H1 (cell line): ENCODE data around the gene TGFB1. TPM values are rescaled to one million over a fixed set of nuclear protein-coding genes. Genes with fewer than 3 reads are reported as not detected.

Experiments used
- CTCF ChIA-PET: fragments of 300-600 bp; sonication (Branson Sonifier 250); formaldehyde crosslinking; loops from one replicate; lab custom pipeline; 2021; ENCODE audit not compliant: partially characterized antibody; lab: Charles Lee
- POLR2A ChIA-PET: fragments of 300-600 bp; sonication (Branson Sonifier 250); formaldehyde crosslinking; loops from one replicate; lab custom pipeline; 2021; ENCODE audit warnings: inconsistent platforms; ENCODE audit not compliant: partially characterized antibody; lab: Charles Lee
- DNase-seq, 2 experiments: peaks; one replicate each; pipeline versions ENCODE4 v3.0.0 to v3.0.0-alpha.2; 2010 to 2022; ENCODE audit warnings: low spot score in 2 of 2, low read depth in 1 of 2, mixed read lengths in 1 of 2
- FAIRE-seq: peaks from 2 replicates; lab custom pipeline; 2011; peaks lifted over from hg19 to GRCh38; lab: Jason Lieb, UNC
- H2AFZ ChIP-seq: 2 replicates; pipeline ENCODE4 v1.8.1; 2012; ENCODE audit warnings: low read length, inconsistent platforms
- H2AK5ac ChIP-seq: 2 replicates; pipeline ENCODE4 v1.6.1; 2013; ENCODE audit warnings: low read depth, low read length
- H2BK120ac ChIP-seq: replicated peaks from 2 replicates; pipeline ENCODE3; 2013; ENCODE audit warnings: low read depth, low read length, inconsistent platforms
- H2BK12ac ChIP-seq: 2 replicates; pipeline ENCODE4 v1.6.1; 2013; ENCODE audit warnings: low read depth, low read length
- H2BK15ac ChIP-seq: 2 replicates; pipeline ENCODE4 v1.6.1; 2013; ENCODE audit warnings: low read length
- H2BK20ac ChIP-seq: 2 replicates; pipeline ENCODE4 v1.6.1; 2013; ENCODE audit warnings: low read length
- H2BK5ac ChIP-seq: 2 replicates; pipeline ENCODE4 v1.6.1; 2013; ENCODE audit warnings: low read depth, low read length
- H3K14ac ChIP-seq: 2 replicates; pipeline ENCODE4 v1.6.1; 2013; ENCODE audit warnings: inconsistent platforms; ENCODE audit not compliant: insufficient read length
- H3K18ac ChIP-seq: 2 replicates; pipeline ENCODE4 v1.6.1; 2013; ENCODE audit warnings: low read length; ENCODE audit errors: extremely low read depth
- H3K23ac ChIP-seq: 2 replicates; pipeline ENCODE4 v1.6.1; 2013; ENCODE audit warnings: inconsistent platforms; ENCODE audit not compliant: insufficient read length
- H3K23me2 ChIP-seq: 2 replicates; pipeline ENCODE4 v1.6.1; 2013; ENCODE audit warnings: low read depth, low read length
- H3K27ac ChIP-seq: 2 replicates; pipeline ENCODE4 v1.6.1; 2011; ENCODE audit warnings: low read depth, low read length, inconsistent platforms
- H3K27me3 ChIP-seq, 4 experiments: replicated peaks in 1 of 4; 1 replicate in 1 of 4; 2 replicates in 3 of 4; pipeline versions ENCODE4 v1.6.1 to v1.8.1; 2011 to 2013; ENCODE audit warnings: low read length in 3 of 4, mild to moderate bottlenecking in 3 of 4, inconsistent platforms in 2 of 4, mixed read lengths in 2 of 4, moderate library complexity in 1 of 4; ENCODE audit not compliant: control insufficient read depth in 3 of 4, insufficient read depth in 3 of 4; ENCODE audit errors: extremely low read depth in 1 of 4
- H3K36me3 ChIP-seq, 4 experiments: 2 replicates each; pipeline versions ENCODE4 v1.6.1 to v1.8.1; 2011 to 2013; ENCODE audit warnings: mild to moderate bottlenecking in 4 of 4, low read length in 3 of 4, moderate library complexity in 2 of 4, control low read depth in 1 of 4, inconsistent platforms in 1 of 4; ENCODE audit not compliant: insufficient read depth in 4 of 4, control insufficient read depth in 2 of 4
- H3K4ac ChIP-seq: replicated peaks from 2 replicates; pipeline ENCODE3; 2013; ENCODE audit warnings: low read length, low read depth, mixed read lengths, inconsistent platforms; ENCODE audit not compliant: insufficient read length
- H3K4me1 ChIP-seq, 4 experiments: replicated peaks in 1 of 4; 1 replicate in 1 of 4; 2 replicates in 3 of 4; pipeline versions ENCODE4 v1.6.1 to v1.8.1; 2011 to 2013; ENCODE audit warnings: low read length in 3 of 4, inconsistent platforms in 2 of 4, mixed read lengths in 1 of 4; ENCODE audit not compliant: insufficient read depth in 4 of 4, control insufficient read depth in 3 of 4
- H3K4me2 ChIP-seq, 2 experiments: 2 replicates each; pipeline versions ENCODE4 v1.6.1 to v1.8.1; 2011 to 2013; ENCODE audit warnings: low read depth in 2 of 2, low read length in 2 of 2, control low read depth in 1 of 2, inconsistent platforms in 1 of 2, mild to moderate bottlenecking in 1 of 2; ENCODE audit not compliant: insufficient read depth in 1 of 2
- H3K4me3 ChIP-seq, 4 experiments: fragments of 200-600, 300-600 bp in 1 of 4; sonication (generic), shearing (Covaris generic), sonication (Bioruptor Twin) in 1 of 4; 2 replicates each; pipeline versions ENCODE4 v1.5.1 to v1.8.1; 2011 to 2016; ENCODE audit warnings: low read length in 4 of 4, low read depth in 3 of 4, control low read depth in 2 of 4, inconsistent platforms in 2 of 4, mild to moderate bottlenecking in 2 of 4, mixed read lengths in 1 of 4, moderate library complexity in 1 of 4; ENCODE audit not compliant: insufficient read depth in 2 of 4; ENCODE audit errors: extremely low read depth in 1 of 4
- H3K56ac ChIP-seq: replicated peaks from 2 replicates; pipeline ENCODE3; 2013; ENCODE audit warnings: low read depth, mild to moderate bottlenecking, mixed read lengths, low read length, inconsistent platforms; ENCODE audit not compliant: insufficient read length
- H3K79me1 ChIP-seq: 2 replicates; pipeline ENCODE4 v1.6.1; 2013; ENCODE audit warnings: low read depth, low read length, control low read depth
- H3K79me2 ChIP-seq, 2 experiments: 2 replicates each; pipeline versions ENCODE4 v1.6.1 to v1.8.1; 2012 to 2013; ENCODE audit warnings: low read length in 2 of 2, mild to moderate bottlenecking in 2 of 2, inconsistent platforms in 1 of 2; ENCODE audit not compliant: insufficient read depth in 2 of 2, control insufficient read depth in 1 of 2
- H3K9ac ChIP-seq, 4 experiments: replicated peaks in 1 of 4; 1 replicate in 1 of 4; 2 replicates in 3 of 4; pipeline versions ENCODE4 v1.6.1 to v1.8.1; 2011 to 2013; ENCODE audit warnings: low read depth in 3 of 4, low read length in 3 of 4, control low read depth in 2 of 4, mild to moderate bottlenecking in 2 of 4, moderate library complexity in 2 of 4, inconsistent platforms in 1 of 4; ENCODE audit errors: extremely low read depth in 1 of 4
- H3K9me3 ChIP-seq, 2 experiments: 2 replicates each; pipeline versions ENCODE4 v1.6.1 to v1.8.1; 2012 to 2013; ENCODE audit warnings: mild to moderate bottlenecking in 2 of 2, moderate library complexity in 2 of 2, control low read depth in 1 of 2, inconsistent platforms in 1 of 2, low read depth in 1 of 2, low read length in 1 of 2, mixed read lengths in 1 of 2; ENCODE audit not compliant: insufficient read depth in 2 of 2
- H4K20me1 ChIP-seq, 2 experiments: replicated peaks in 1 of 2; 2 replicates each; pipeline versions ENCODE3 to v1.8.1; 2011 to 2013; ENCODE audit warnings: inconsistent platforms in 2 of 2, low read length in 2 of 2, mild to moderate bottlenecking in 1 of 2; ENCODE audit not compliant: insufficient read depth in 2 of 2, control insufficient read depth in 1 of 2
- H4K5ac ChIP-seq: 2 replicates; pipeline ENCODE4 v1.6.1; 2013; ENCODE audit warnings: low read length, low read depth, mixed read lengths, inconsistent platforms; ENCODE audit not compliant: insufficient read length
- H4K8ac ChIP-seq: 2 replicates; pipeline ENCODE4 v1.8.0; 2013; ENCODE audit warnings: mild to moderate bottlenecking, moderate library complexity, low read length, inconsistent platforms; ENCODE audit not compliant: insufficient read depth; ENCODE audit errors: extremely low read depth
- H4K91ac ChIP-seq: replicated peaks from 2 replicates; pipeline ENCODE3; 2013; ENCODE audit warnings: low read length, mixed read lengths, inconsistent platforms; ENCODE audit not compliant: insufficient read length
- CEBPB ChIP-seq: IDR thresholded peaks from 2 replicates; pipeline ENCODE4 v1.6.1; 2012; ENCODE audit warnings: low read depth, low read length
- EZH2 ChIP-seq: fragments of 200-600 bp; sonication (generic); IDR thresholded peaks from 2 replicates; pipeline ENCODE4 v1.7.1; 2012; ENCODE audit warnings: low read depth, mild to moderate bottlenecking, moderate library complexity, low read length, inconsistent platforms; ENCODE audit not compliant: severe bottlenecking
- GTF2F1 ChIP-seq: IDR thresholded peaks from 2 replicates; pipeline ENCODE4 v1.6.1; 2012; ENCODE audit warnings: low read depth, low read length, improper control_type of control experiment, borderline replicate concordance
- KDM5A ChIP-seq: fragments of 200-600 bp; IDR thresholded peaks from 2 replicates; pipeline ENCODE4 v1.7.1; 2012; ENCODE audit warnings: mild to moderate bottlenecking, low read length, inconsistent platforms, mixed read lengths
- YY1 ChIP-seq: IDR thresholded peaks from 2 replicates; pipeline ENCODE4 v1.6.1; 2011; ENCODE audit warnings: low read depth, mild to moderate bottlenecking, low read length
- WGBS, 2 experiments: shearing (Covaris generic) in 1 of 2; methylation state at CpG; one replicate each; pipeline versions ENCODE4 v1.1.6 to v1.1.7; 2013 to 2015; ENCODE audit warnings: low lambda C conversion rate in 2 of 2, mixed read lengths in 2 of 2, inconsistent platforms in 1 of 2, low coverage in 1 of 2, missing lambda C conversion rate in 1 of 2; ENCODE audit not compliant: insufficient replicate concordance in 2 of 2, insufficient coverage in 1 of 2, insufficient read length in 1 of 2; ENCODE audit errors: extremely low coverage in 1 of 2, missing lambda C conversion rate in 1 of 2; 5-methylcytosine and 5-hydroxymethylcytosine counted together
- polyA plus RNA-seq, 7 experiments: library from polyadenylated mRNA; depleted of rRNA in 3 of 7; stranded (reverse) in 5 of 7; unstranded in 2 of 7; fragments of >200 nt in 5 of 7; fragments of 200-250 nt in 2 of 7; gene quantifications; 1 replicate in 5 of 7; 2 replicates in 1 of 7; 4 replicates in 1 of 7; pipeline versions ENCODE4 v1.2.1 to v1.2.3, GENCODE V29; 2011 to 2013; ENCODE audit warnings: missing spikeins in 2 of 7, mixed read lengths in 2 of 7
- total RNA-seq: library from RNA; stranded (reverse); fragmentation: NEBNext Ultra II Directional; extraction: Animal tissue kit (Norgen Biotek cat#: 25700); gene quantifications from 2 replicates; pipeline ENCODE4 v1.2.1, GENCODE V29; 2021

TGFB1 gene
- total and polyA plus RNA-seq, 2 of the 8 experiments (the other 6 are each of a cell fraction or from before 2014, with no cell fraction given), result 1.7 to 10.6 TPM

DNA sequence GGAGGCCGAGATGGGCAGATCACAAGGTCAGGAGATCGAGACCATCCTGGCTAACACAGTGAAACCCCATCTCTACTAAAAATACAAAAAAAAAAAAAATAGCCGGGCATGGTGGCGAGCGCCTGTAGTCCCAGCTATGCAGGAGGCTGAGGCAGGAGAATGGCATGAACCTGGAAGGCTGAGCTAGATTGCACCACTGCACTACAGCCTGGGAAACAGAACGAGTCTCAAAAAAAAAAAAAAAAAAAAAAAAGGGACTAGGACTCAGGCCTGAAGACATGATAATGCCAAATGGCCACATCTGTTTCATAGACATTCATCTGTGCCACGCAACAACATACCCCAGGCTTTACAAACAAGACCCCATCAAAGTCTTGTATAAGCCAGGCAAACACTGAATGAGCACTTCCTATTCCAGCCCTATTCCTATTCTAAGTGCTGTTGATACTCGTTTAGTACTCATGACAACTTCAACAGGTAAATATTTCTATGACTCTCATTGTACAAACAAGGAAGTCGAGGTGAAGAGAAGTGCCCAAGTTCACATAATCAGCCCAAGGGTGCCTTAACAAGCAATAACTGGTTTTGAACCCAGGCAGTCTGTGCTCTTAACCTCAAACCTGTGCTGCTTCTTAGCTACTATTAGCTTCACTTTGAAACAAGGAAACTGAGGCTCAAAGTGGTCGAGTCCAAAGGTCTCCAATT, 8.6 kb upstream of the TGFB1 start:
- DNase-seq (no peak), FAIRE-seq (no peak)
- Histone ChIP-seq H3K4me3 (no peak overlapping the region), H2BK120ac (no peak overlapping the region), H3K4me1 (peaks cover 0 to 6% (median 2%) of the 10 kb centered on the region in 4 experiments; a peak in 2 of 7 replicates), H4K5ac (no peak overlapping the region), H4K8ac (no peak overlapping the region), H4K91ac (no peak overlapping the region), H3K9me3 (no peaks in the 10 kb centered on the region), H2BK20ac (no peak overlapping the region), H3K79me1 (peaks cover 6% of the 10 kb centered on the region; the same call in 1 of the 2 replicates), H2AFZ (no peak overlapping the region), H3K14ac (no peak overlapping the region), H3K36me3 (no peaks in the 10 kb centered on the region), H3K9ac (no peak overlapping the region), H2BK5ac (no peak overlapping the region), H3K4me2 (no peak overlapping the region), H3K27me3 (no peaks in the 10 kb centered on the region), H3K4ac (no peak overlapping the region), H3K27ac (no peak overlapping the region), H3K56ac (no peak overlapping the region), H3K79me2 (no peaks in the 10 kb centered on the region), H2BK12ac (no peak overlapping the region), H3K23ac (no peak overlapping the region), H4K20me1 (peaks cover 0 to 3% of the 10 kb centered on the region in 2 experiments), H3K18ac (no peak overlapping the region), H2BK15ac (no peak overlapping the region), H2AK5ac (no peak overlapping the region), H3K23me2 (peaks cover 6% of the 10 kb centered on the region)
- ChIA-PET POLR2A (interaction anchor here (0.7 to 3.1 kb wide), 3 partner anchors 9 to 28 kb away, joined by 5 to 29 read pairs (median 8); partner anchors contain the start of gene TGFB1), CTCF (interaction anchor here (0.6 to 4.6 kb wide), 3 partner anchors 8 to 33 kb away, joined by 3 to 37 read pairs (median 3); partner anchors contain the start of gene TGFB1)
- 77% methylated on average over 7 of the region's 10 CpGs; no CpG with 5 or more reads in 1 of the 2 experiments for WGBS, 2 experiments
- TF ChIP-seq KDM5A (no peak), GTF2F1 (no peak), YY1 (no peak), CEBPB (no peak), EZH2 (no peak)
